Smooth muscle cell of the brain vasculature (primary cell): ENCODE results near the gene ERCC6.

ENCODE experiments used
- DNase-seq: peaks from one replicate; pipeline ENCODE4 v3.0.0-alpha.2; 2012; ENCODE audit warnings: low read depth, low spot score

The ERCC6 gene

DNA sequence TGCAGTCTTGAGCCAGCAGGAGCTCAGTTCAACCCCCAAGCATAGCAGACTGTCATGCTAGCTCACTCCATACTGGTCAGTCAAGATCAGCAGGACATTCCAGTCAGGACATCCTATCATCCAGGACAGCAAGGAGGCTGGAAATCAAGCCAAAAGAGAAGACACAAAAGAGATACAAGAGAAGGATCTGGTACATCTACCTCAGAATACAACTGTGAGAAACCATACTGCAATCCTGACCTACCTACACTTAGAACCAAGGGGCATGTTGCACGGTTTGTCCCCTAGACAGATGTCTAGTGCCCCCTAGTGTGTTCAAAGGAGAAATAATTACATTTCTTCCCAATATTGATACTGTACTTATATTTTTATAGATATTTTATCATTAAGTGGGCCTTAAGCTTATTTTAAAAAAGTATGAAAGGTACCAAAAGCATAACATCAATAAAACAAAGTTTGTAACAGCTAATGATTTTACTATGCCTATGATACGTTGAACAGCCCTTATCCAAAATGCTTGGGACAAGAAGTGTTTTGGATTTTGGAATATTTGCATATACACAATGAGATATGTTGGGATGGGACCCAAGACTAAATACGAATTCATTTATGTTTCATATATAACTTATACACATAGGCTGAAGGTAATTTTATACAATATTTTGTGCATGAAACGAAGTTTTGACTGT, 26.7 kb downstream of the ERCC6 start:
- DNase-seq: no peak

GRCh38 chr10:49509771-49510303, 29.1 kb downstream of the ERCC6 start:
- no peak for DNase-seq

DNA sequence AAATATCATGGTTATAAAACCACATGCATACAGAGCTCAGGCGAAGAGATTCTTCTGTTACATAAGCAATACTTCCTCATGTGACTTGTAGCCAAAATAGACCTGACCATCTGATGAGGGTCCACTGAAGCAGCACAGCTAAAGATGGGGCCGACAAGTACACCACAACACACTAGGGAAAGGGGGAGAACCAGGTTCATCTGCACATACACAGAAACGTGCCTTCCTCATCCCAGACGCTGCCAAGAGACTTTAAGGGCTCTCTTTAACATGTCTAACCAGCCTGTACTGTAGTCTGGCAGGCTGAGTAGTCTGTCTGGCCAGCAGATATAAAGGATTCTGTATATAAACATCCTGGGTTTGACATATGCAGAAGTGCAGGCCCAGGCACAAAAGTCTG, 30.3 kb downstream of the ERCC6 start:
- DNase-seq: no peak

DNA sequence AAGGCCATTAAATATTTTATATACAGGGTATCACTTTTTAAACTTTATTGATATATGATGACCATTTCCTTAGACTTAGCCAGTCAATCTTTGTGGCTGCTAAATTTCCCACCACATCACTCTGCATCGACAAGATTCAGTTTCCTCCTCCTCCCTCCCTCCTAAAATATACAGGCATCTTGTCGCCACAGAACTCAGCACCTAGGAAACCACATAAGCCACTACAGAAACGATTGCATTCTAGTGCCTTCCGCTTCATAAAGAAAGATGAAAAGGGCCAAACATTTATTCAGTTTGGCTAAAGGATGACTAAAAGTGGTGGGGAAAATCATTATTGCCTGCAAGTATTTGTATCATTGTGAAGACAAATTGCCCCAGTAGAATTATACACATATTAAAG, 30.7 kb downstream of the ERCC6 start:
- no peak for DNase-seq

DNA sequence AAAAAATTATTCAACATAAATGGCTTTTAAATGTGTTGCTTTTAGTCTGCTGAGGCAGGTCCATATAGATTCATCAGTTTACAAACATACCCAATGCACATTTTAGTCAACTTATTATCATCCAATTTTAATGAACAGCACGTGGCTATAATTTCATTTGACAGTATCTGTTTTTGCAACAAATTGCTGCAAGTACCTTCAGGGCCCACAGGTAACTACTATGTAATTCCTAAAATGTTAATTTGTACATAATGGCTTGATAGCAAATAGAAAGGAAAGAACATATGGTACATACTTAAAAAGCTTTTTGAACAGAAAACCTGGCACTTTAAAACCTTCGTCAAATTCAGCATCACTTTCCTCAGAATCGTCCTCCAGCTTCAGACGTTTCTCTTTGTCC, 33.3 kb downstream of the ERCC6 start:
- no peak for DNase-seq

GRCh38 chr10:49505076-49505475, 33.8 kb downstream of the ERCC6 start:
- DNase-seq: no peak

- DNase-seq: no peak
These were observed 34.4 kb downstream of the ERCC6 start for GRCh38 chr10:49504528-49504927.

GRCh38 chr10:49502358-49502757, 36.6 kb downstream of the ERCC6 start:
- no peak for DNase-seq

- DNase-seq: no peak
These were observed 38.5 kb downstream of the ERCC6 start for GRCh38 chr10:49500412-49500811.

- DNase-seq: no peak
These were observed 39.5 kb downstream of the ERCC6 start for GRCh38 chr10:49499305-49499851.

DNA sequence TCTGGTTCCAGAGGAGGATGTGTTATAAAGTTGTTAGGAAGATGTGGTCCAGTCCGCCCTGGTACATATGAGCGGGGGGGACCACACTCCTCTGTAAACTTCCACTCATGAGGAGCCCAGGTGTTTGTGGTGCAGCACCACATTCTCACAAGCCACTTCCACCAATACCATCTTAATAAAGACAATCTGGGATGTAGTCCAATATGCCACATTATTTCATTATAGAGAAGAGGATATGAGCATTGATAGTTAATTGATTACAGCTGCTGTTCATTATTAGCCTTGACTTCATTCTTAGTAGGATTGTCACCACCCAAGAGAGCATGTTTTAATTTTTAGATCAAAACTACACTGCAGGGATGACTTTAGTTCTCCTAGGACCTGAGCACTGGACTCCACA, 40.5 kb downstream of the ERCC6 start:
- no peak for DNase-seq

GRCh38 chr10:49497358-49497757, 41.6 kb downstream of the ERCC6 start:
- DNase-seq: no peak

DNA sequence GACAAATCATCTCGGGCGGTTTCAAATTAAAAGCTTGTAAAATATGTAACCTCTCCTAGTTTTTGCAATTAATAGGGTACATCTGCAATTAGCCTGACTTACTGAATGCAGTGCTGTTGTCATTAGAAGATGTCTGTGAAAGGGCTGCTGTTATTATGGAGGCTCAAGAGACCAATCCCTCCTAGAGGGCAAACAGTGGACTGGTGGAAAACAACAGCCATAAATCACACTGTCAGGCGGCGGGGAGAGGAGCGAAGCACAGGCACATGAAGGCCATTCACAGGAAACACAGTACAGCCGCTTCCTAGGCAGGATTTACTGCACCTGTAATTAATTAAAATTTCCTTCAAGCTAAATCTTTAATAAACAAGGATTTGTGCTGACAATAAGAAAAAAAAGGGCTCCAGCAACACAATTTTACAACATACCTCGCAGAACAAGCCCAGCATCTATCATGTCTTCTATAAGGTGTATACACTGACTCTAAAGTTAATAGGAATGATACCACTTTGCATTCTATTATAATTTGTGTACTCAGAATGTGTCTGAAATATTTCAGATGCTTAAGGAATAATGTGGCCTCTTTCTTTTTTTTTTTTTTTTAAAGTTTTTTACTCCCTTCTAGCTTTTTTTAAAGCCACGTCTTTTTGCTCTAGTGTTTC, 50.7 kb downstream of the ERCC6 start:
- no peak for DNase-seq

- DNase-seq: no peak
These were observed 52.2 kb downstream of the ERCC6 start for GRCh38 chr10:49486738-49487137.

GRCh38 chr10:49486009-49486408, 52.9 kb downstream of the ERCC6 start:
- no peak for DNase-seq

GRCh38 chr10:49484486-49485235, 54.3 kb downstream of the ERCC6 start:
- peak; percentile 23 for DNase-seq

DNA sequence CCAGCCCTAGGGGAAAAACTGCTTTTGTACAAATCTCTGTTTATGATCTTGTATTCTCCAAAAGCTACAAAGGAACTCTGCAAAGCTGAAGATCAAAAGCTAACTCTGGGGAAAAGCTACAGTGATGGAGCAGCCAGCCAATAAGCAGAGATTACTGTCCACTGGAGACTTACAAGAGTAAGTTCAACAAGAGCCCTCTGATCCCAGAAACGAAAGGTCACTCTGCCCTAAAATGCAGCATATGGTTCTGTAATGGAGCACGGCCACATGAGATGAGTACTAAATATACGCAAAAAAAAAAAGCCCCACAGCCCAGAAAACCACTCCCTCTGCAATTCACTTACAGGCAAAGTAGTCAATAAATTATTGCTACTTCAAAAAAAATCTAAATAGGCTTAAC, 60.1 kb downstream of the ERCC6 start:
- no peak for DNase-seq

GRCh38 chr10:49474901-49475300, 64.0 kb downstream of the ERCC6 start:
- no peak for DNase-seq

DNA sequence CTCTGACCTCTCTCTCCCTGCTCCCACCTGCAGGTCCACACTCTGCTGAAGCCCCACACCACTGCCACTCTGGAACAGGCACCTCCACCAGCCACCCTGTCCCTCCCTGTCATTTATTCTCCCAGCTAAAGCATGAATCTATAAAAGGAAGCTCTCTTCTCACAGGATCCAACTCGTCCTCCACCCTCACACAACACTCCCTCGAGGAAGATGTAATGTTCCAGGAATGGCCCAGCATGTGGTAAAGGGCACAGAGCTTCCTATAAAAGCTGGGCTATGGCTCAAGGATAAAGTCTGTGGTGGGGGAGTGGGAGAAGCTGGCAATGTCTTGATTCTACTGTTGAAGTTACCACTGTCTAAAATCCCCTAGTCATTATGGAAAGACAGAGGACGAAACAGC, 67.4 kb downstream of the ERCC6 start:
- DNase-seq: no peak

- no peak for DNase-seq
These were observed 73.2 kb downstream of the ERCC6 start for GRCh38 chr10:49465736-49466135.
